SK-N-SH (cell line): Measurements from ENCODE around the gene ASTN2. TPM values are rescaled to one million over a fixed set of nuclear protein-coding genes. Genes with fewer than 3 reads are reported as not detected.
A peak's percentile ranks its signal among the peaks of the same experiment; 100 is the strongest.

ENCODE experiments used
- CTCF ChIA-PET: fragments of 300-600, 350-600 bp; formaldehyde crosslinking; extraction: SDS; loops from one replicate; lab custom pipeline; 2021; lab: Yijun Ruan, JAX
- POLR2A ChIA-PET: fragments of 350-600 bp; sonication (Branson Sonifier 250); formaldehyde crosslinking; extraction: SDS; loops from one replicate; lab custom pipeline; 2020; ENCODE audit warnings: antibody characterized with exemption, inconsistent platforms; lab: Yijun Ruan, JAX
- DNase-seq: peaks from one replicate; pipeline ENCODE4 v3.0.0; 2012
- H2AFZ ChIP-seq: fragments of 200-600 bp; sonication (generic); 2 replicates; pipeline ENCODE4 v1.8.1; 2016; ENCODE audit warnings: antibody characterized with exemption, mild to moderate bottlenecking, low read depth
- H3F3A ChIP-seq: fragments of 200-600 bp; sonication (generic); replicated peaks from 2 replicates; pipeline ENCODE3; 2016; ENCODE audit warnings: antibody characterized with exemption, mild to moderate bottlenecking; ENCODE audit not compliant: insufficient read depth
- H3K27ac ChIP-seq, 2 experiments: fragments of 200-500 bp in 1 of 2; fragments of 200-600 bp in 1 of 2; sonication (Bioruptor generic) in 1 of 2; sonication (generic), shearing (Covaris generic) in 1 of 2; 2 replicates each; pipeline versions ENCODE4 v1.5.1 to v1.6.1; 2014 to 2016; ENCODE audit warnings: low read depth in 2 of 2, inconsistent platforms in 1 of 2, low read length in 1 of 2, mild to moderate bottlenecking in 1 of 2, mixed read lengths in 1 of 2
- H3K27me3 ChIP-seq: fragments of 200-600 bp; sonication (generic), shearing (Covaris generic); 2 replicates; pipeline ENCODE4 v1.6.1; 2016; ENCODE audit warnings: mixed run types; ENCODE audit not compliant: insufficient read depth
- H3K36me3 ChIP-seq, 2 experiments: fragments of 200-500 bp in 1 of 2; fragments of 200-600 bp in 1 of 2; sonication (Bioruptor generic) in 1 of 2; sonication (generic) in 1 of 2; replicated peaks in 1 of 2; 2 replicates each; pipeline versions ENCODE3 to v1.5.1; 2014 to 2016; ENCODE audit warnings: low read length in 1 of 2, mild to moderate bottlenecking in 1 of 2; ENCODE audit not compliant: insufficient read depth in 2 of 2, control insufficient read depth in 1 of 2
- H3K4me1 ChIP-seq, 2 experiments: fragments of 200-500 bp in 1 of 2; fragments of 200-600 bp in 1 of 2; sonication (Bioruptor generic) in 1 of 2; sonication (generic), shearing (Covaris generic) in 1 of 2; 2 replicates each; pipeline versions ENCODE4 v1.5.1 to v1.6.1; 2014 to 2016; ENCODE audit warnings: low read depth in 1 of 2, low read length in 1 of 2, mixed run types in 1 of 2; ENCODE audit not compliant: insufficient read depth in 2 of 2, control insufficient read depth in 1 of 2
- H3K4me2 ChIP-seq: fragments of 200-600 bp; sonication (generic), shearing (Covaris generic); 2 replicates; pipeline ENCODE4 v1.6.1; 2017; ENCODE audit warnings: mixed run types
- H3K4me3 ChIP-seq, 2 experiments: fragments of 200-500 bp in 1 of 2; fragments of 200-600 bp in 1 of 2; sonication (Bioruptor generic) in 1 of 2; sonication (generic), shearing (Covaris generic) in 1 of 2; 2 replicates each; pipeline versions ENCODE4 v1.5.1 to v1.8.1; 2014 to 2016; ENCODE audit warnings: low read depth in 2 of 2, inconsistent platforms in 1 of 2, low read length in 1 of 2, mild to moderate bottlenecking in 1 of 2, mixed read lengths in 1 of 2, moderate library complexity in 1 of 2
- H3K79me2 ChIP-seq: fragments of 200-600 bp; sonication (generic); 2 replicates; pipeline ENCODE4 v1.8.1; 2017; ENCODE audit warnings: mild to moderate bottlenecking; ENCODE audit not compliant: insufficient read depth
- H3K9ac ChIP-seq: fragments of 200-600 bp; sonication (generic); 2 replicates; pipeline ENCODE4 v1.6.1; 2017; ENCODE audit warnings: mixed run types
- H3K9me2 ChIP-seq: fragments of 200-600 bp; sonication (generic); 2 replicates; pipeline ENCODE4 v1.6.1; 2017; ENCODE audit warnings: mixed run types
- H3K9me3 ChIP-seq: fragments of 200-600 bp; sonication (generic); 2 replicates; pipeline ENCODE4 v1.6.1; 2017; ENCODE audit warnings: mixed run types, mild to moderate bottlenecking, moderate library complexity
- H4K20me1 ChIP-seq: fragments of 200-600 bp; sonication (generic); 2 replicates; pipeline ENCODE4 v1.6.1; 2017; ENCODE audit warnings: mild to moderate bottlenecking, mixed run types; ENCODE audit not compliant: insufficient read depth
- CHD2 ChIP-seq: fragments of 150-350 bp; IDR thresholded peaks from 2 replicates; pipeline ENCODE4 v1.6.1; 2018; ENCODE audit warnings: low read length; ENCODE audit not compliant: partially characterized antibody
- EZH2phosphoT487 ChIP-seq: fragments of 200-600 bp; sonication (generic); IDR thresholded peaks from 2 replicates; pipeline ENCODE4 v1.6.1; 2017; ENCODE audit warnings: low read depth, mixed run types, mild to moderate bottlenecking, antibody characterized with exemption, moderate library complexity, borderline replicate concordance
- FOSL2 ChIP-seq: IDR thresholded peaks from 2 replicates; pipeline ENCODE4 v1.4.0; 2012; ENCODE audit warnings: low read depth, mild to moderate bottlenecking, moderate library complexity, borderline replicate concordance
- FOXJ3 ChIP-seq: sonication (generic); formaldehyde crosslinking; IDR thresholded peaks from 2 replicates; pipeline ENCODE4 v1.5.1; 2020; ENCODE audit warnings: mild to moderate bottlenecking, missing genetic modification reagents
- GATA2 ChIP-seq: sonication (generic); formaldehyde crosslinking; IDR thresholded peaks from 2 replicates; pipeline ENCODE4 v1.5.0; 2020; ENCODE audit warnings: mild to moderate bottlenecking, missing genetic modification reagents
- MXI1 ChIP-seq: IDR thresholded peaks from 2 replicates; pipeline ENCODE4 v1.6.1; 2012; ENCODE audit warnings: mild to moderate bottlenecking, low read depth, low read length, improper control_type of control experiment
- POLR2AphosphoS5 ChIP-seq: IDR thresholded peaks from 2 replicates; pipeline ENCODE4 v1.6.1; 2012; ENCODE audit warnings: low read depth, low read length
- RAD21 ChIP-seq: IDR thresholded peaks from 2 replicates; pipeline ENCODE4 v1.6.1; 2012; ENCODE audit warnings: mild to moderate bottlenecking, low read length
- RCOR1 ChIP-seq: fragments of 150-350 bp; IDR thresholded peaks from 2 replicates; pipeline ENCODE4 v1.6.1; 2017; ENCODE audit warnings: antibody characterized with exemption, low read length
- RFX5 ChIP-seq: IDR thresholded peaks from 2 replicates; pipeline ENCODE4 v1.6.1; 2012; ENCODE audit warnings: mild to moderate bottlenecking, improper control_type of control experiment, low read length
- RXRA ChIP-seq: IDR thresholded peaks from 2 replicates; pipeline ENCODE4 v1.4.0; 2012; ENCODE audit warnings: low read depth, mild to moderate bottlenecking, borderline replicate concordance
- SIN3A ChIP-seq: IDR thresholded peaks from 2 replicates; pipeline ENCODE4 v1.6.1; 2012; ENCODE audit warnings: low read depth, mild to moderate bottlenecking, low read length, moderate library complexity, borderline replicate concordance
- TCF12 ChIP-seq: IDR thresholded peaks from 2 replicates; pipeline ENCODE4 v1.4.0; 2012
- TEAD4 ChIP-seq: IDR thresholded peaks from 2 replicates; pipeline ENCODE4 v1.4.0; 2012; ENCODE audit warnings: mild to moderate bottlenecking, borderline replicate concordance; ENCODE audit not compliant: insufficient read depth
- WGBS: methylation state at CpG from one replicate; pipeline ENCODE4 v1.1.6; 2017; ENCODE audit warnings: low lambda C conversion rate; 5-methylcytosine and 5-hydroxymethylcytosine counted together
- polyA plus RNA-seq, 3 experiments: library from polyadenylated mRNA; depleted of rRNA; stranded (reverse); fragments of >200 nt; gene quantifications; 2 replicates each; pipeline ENCODE4 v1.2.3, GENCODE V29; 2012
- TF ChIP-seq, protein P1 (sequence below): IDR thresholded peaks from 2 replicates; pipeline ENCODE4 v1.4.0; 2012; ENCODE audit warnings: low read depth
- TF ChIP-seq, protein P2 (sequence below): IDR thresholded peaks from 2 replicates; pipeline ENCODE4 v1.4.0; 2012; ENCODE audit warnings: low read depth, borderline replicate concordance

ASTN2 gene
- polyA plus RNA-seq, 1 of the 3 experiments (the other 2 are of a cell fraction), result 6.6 TPM

DNA sequence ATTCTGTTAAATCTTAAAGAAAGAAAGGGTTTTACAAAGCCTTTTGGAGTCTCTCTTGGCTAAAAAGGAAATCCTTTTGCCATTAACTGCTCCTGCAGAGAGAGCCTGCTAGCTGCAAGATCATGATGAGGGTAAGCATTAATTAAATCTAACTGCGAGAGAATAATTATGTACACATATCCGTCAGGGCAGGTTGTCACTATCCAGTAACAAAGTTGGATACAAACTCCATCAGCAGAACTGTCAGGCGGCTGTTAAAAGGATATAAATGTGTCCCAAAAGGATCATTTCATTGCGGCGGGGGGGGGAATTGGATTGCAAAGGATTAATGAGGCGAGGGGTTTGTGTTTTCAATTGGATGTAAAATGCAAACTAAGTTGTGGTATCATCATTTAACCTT lies 289.3 kb downstream of the ASTN2 start:
- Histone ChIP-seq H2AFZ (no peak overlapping the region), H3K9me3 (no peaks in the 10 kb centered on the region), H3K4me3 (no peak overlapping the region), H3K27me3 (no peaks in the 10 kb centered on the region), H3F3A (no peaks in the 10 kb centered on the region), H3K27ac (peak overlapping the region in 1 of 2 experiments; percentile 47; a peak in 2 of 4 replicates), H3K79me2 (no peaks in the 10 kb centered on the region), H4K20me1 (no peaks in the 10 kb centered on the region), H3K4me2 (no peak overlapping the region), H3K9me2 (no peaks in the 10 kb centered on the region), H3K9ac (no peak overlapping the region), H3K4me1 (peaks cover 0 to 24% of the 10 kb centered on the region in 2 experiments; a peak in 2 of 4 replicates), H3K36me3 (peaks cover 0 to 2% of the 10 kb centered on the region in 2 experiments)
- no peak for DNase-seq
- 36% methylated on average over 6 of the region's 6 CpGs for WGBS
- POLR2A ChIA-PET, result no interaction called here
- TF ChIP-seq, protein P1, sequence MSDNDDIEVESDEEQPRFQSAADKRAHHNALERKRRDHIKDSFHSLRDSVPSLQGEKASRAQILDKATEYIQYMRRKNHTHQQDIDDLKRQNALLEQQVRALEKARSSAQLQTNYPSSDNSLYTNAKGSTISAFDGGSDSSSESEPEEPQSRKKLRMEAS, result no peak
- TF ChIP-seq SIN3A, result no peak
- TF ChIP-seq RFX5, result no peak
- TF ChIP-seq RAD21, result no peak
- no peak for TF ChIP-seq FOXJ3 (CRISPR knock-in tag)
- no peak for TF ChIP-seq CHD2
- no peak for TF ChIP-seq GATA2 (CRISPR knock-in tag)
- no peak for TF ChIP-seq EZH2phosphoT487
- no peak for TF ChIP-seq RCOR1
- TF ChIP-seq POLR2AphosphoS5, result no peak
- CTCF ChIA-PET, result interaction anchor here (0.9 to 1.8 kb wide), 6 partner anchors 15 to 362 kb away, joined by 3 to 4 read pairs (median 3); partner anchors contain the start of gene ASTN2

DNA sequence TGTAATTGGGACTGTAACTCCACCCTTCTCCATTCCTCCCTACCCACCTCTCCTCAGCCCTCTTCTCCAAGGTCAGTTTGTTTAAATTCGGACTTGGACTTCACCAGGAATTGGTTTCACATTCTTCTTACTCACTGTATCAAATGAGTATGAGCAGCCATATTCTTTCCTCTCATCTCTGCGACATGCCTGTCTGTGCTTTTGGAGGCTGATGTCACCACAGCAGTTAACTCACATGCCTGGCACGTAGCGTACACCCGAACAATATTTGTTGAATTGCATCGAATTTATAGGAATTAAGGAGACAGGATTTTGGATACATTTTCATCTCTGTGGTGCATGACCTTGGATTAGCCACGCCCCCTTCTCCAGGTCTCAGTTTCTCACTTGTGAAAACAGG lies 291.1 kb downstream of the ASTN2 start:
- no peak overlapping the region for H3K4me2 ChIP-seq
- H3K4me3 ChIP-seq, result no peak overlapping the region
- POLR2A ChIA-PET, result no interaction called here
- H2AFZ ChIP-seq, result no peak overlapping the region
- DNase-seq, result no peak
- H3K9me3 ChIP-seq, result no peaks in the 10 kb centered on the region
- CTCF ChIA-PET, result interaction anchor here (1.4 kb wide), 1 partner anchor 9 kb away, joined by 4 read pairs; no protein-coding TSS in a partner anchor
- H3K9ac ChIP-seq, result no peak overlapping the region
- H4K20me1 ChIP-seq, result no peaks in the 10 kb centered on the region
- H3K79me2 ChIP-seq, result no peaks in the 10 kb centered on the region
- H3K4me1 ChIP-seq, result peaks cover 0 to 24% of the 10 kb centered on the region in 2 experiments; a peak in 2 of 4 replicates
- no peak overlapping the region for H3K27ac ChIP-seq
- WGBS, result 37% methylated on average over 7 of the region's 7 CpGs
- peaks cover 0 to 2% of the 10 kb centered on the region in 2 experiments for H3K36me3 ChIP-seq
- no peaks in the 10 kb centered on the region for H3K9me2 ChIP-seq
- H3F3A ChIP-seq, result no peaks in the 10 kb centered on the region
- TF ChIP-seq RAD21 (no peak), MXI1 (no peak), FOSL2 (no peak), TCF12 (no peak), TEAD4 (no peak), RXRA (no peak)
- TF ChIP-seq, protein P2, sequence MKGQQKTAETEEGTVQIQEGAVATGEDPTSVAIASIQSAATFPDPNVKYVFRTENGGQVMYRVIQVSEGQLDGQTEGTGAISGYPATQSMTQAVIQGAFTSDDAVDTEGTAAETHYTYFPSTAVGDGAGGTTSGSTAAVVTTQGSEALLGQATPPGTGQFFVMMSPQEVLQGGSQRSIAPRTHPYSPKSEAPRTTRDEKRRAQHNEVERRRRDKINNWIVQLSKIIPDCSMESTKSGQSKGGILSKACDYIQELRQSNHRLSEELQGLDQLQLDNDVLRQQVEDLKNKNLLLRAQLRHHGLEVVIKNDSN, result no peak
- no peaks in the 10 kb centered on the region for H3K27me3 ChIP-seq
